Left renal cortex interstitium (tissue), 4 donors: ENCODE data around the gene KCNQ1. TPM values are rescaled to one million over a fixed set of nuclear protein-coding genes. Genes with fewer than 3 reads are reported as not detected.

ENCODE experiments used
- DNase-seq, 4 donors: peaks; one replicate each; pipeline ENCODE4 v3.0.0-alpha.2; 2013; ENCODE audit warnings: low read depth in 4 of 4, low spot score in 2 of 4, missing footprints in 1 of 4
- polyA plus RNA-seq, 4 donors: library from polyadenylated mRNA; unstranded; fragments of 120-200 nt; gene quantifications; one replicate each; pipeline ENCODE4 v1.2.1, GENCODE V29; 2013; ENCODE audit not compliant: insufficient read length in 4 of 4

Gene KCNQ1
- polyA plus RNA-seq, 4 donors = 10.4 to 14.8 (median 13.1) TPM

GRCh38 chr11:2586793-2587131 is 142.0 kb downstream of the KCNQ1 start:
- DNase-seq = no peak

GRCh38 chr11:2587132-2587930 is 142.5 kb downstream of the KCNQ1 start:
- DNase-seq = no peak

GRCh38 chr11:2587976-2588748 is 143.4 kb downstream of the KCNQ1 start:
- no peak for DNase-seq

GRCh38 chr11:2588809-2589537 is 144.2 kb downstream of the KCNQ1 start:
- no peak for DNase-seq

- DNase-seq = no peak
These were observed 144.7 kb downstream of the KCNQ1 start for GRCh38 chr11:2589538-2589934.

GRCh38 chr11:2590131-2590964 is 145.5 kb downstream of the KCNQ1 start:
- no peak for DNase-seq

- DNase-seq = no peak
These were observed 146.4 kb downstream of the KCNQ1 start for GRCh38 chr11:2590965-2591754.

GRCh38 chr11:2591805-2592204 is 147.0 kb downstream of the KCNQ1 start:
- no peak for DNase-seq

GRCh38 chr11:2592559-2593392 is 148.0 kb downstream of the KCNQ1 start:
- no peak for DNase-seq

- no peak for DNase-seq
These were observed 148.7 kb downstream of the KCNQ1 start for GRCh38 chr11:2593393-2593950.

- no peak for DNase-seq
These were observed 149.5 kb downstream of the KCNQ1 start for GRCh38 chr11:2594267-2594666.

- DNase-seq = no peak
These were observed 150.4 kb downstream of the KCNQ1 start for GRCh38 chr11:2595204-2595603.

GRCh38 chr11:2599561-2600189 is 154.9 kb downstream of the KCNQ1 start:
- DNase-seq = no peak

- DNase-seq = no peak
These were observed 164.5 kb downstream of the KCNQ1 start for GRCh38 chr11:2609345-2609744.

- no peak for DNase-seq
These were observed 168.2 kb downstream of the KCNQ1 start for GRCh38 chr11:2612884-2613571.

GRCh38 chr11:2621894-2622293 is 177.1 kb downstream of the KCNQ1 start:
- DNase-seq = no peak

- no peak for DNase-seq
These were observed 180.4 kb downstream of the KCNQ1 start for GRCh38 chr11:2625183-2625582.
